BLaER1 treated with 17β-estradiol and CSF1 and Interleukin-3, amounts not matched to agents 10 nM and 100 nM (cell line): ENCODE data around the gene PANX3.
A peak's percentile ranks its signal among the peaks of the same experiment; 100 is the strongest.

ENCODE experiments used
- H3K27ac ChIP-seq, 11 experiments: shearing (Covaris generic); formaldehyde crosslinking; 2 replicates each; pipeline ENCODE4 v1.8.1; 2022
- H3K27me3 ChIP-seq, 11 experiments: shearing (Covaris generic); formaldehyde crosslinking; 2 replicates each; pipeline ENCODE4 v1.8.1; 2022
- H3K36me3 ChIP-seq, 11 experiments: shearing (Covaris generic); formaldehyde crosslinking; 2 replicates each; pipeline ENCODE4 v1.8.1; 2022
- H3K4me1 ChIP-seq, 10 experiments: shearing (Covaris generic); formaldehyde crosslinking; 2 replicates each; pipeline ENCODE4 v1.8.1; 2022
- H3K4me2 ChIP-seq, 11 experiments: shearing (Covaris generic); formaldehyde crosslinking; 2 replicates each; pipeline ENCODE4 v1.8.1; 2022
- H3K4me3 ChIP-seq, 10 experiments: shearing (Covaris generic); formaldehyde crosslinking; 2 replicates each; pipeline ENCODE4 v1.8.1; 2022
- H3K9ac ChIP-seq, 11 experiments: shearing (Covaris generic); formaldehyde crosslinking; 2 replicates each; pipeline ENCODE4 v1.8.1; 2022
- H3K9me3 ChIP-seq, 11 experiments: shearing (Covaris generic); formaldehyde crosslinking; replicated peaks in 1 of 11; 2 replicates each; pipeline ENCODE4 v1.8.1; 2022
- H4K20me1 ChIP-seq, 11 experiments: shearing (Covaris generic); formaldehyde crosslinking; 2 replicates each; pipeline ENCODE4 v1.8.1; 2022
- Cebpa-rat ChIP-seq, 11 experiments: shearing (Covaris generic); IDR thresholded peaks; 2 replicates each; pipeline ENCODE4 v1.8.1; 2022

The PANX3 gene

DNA sequence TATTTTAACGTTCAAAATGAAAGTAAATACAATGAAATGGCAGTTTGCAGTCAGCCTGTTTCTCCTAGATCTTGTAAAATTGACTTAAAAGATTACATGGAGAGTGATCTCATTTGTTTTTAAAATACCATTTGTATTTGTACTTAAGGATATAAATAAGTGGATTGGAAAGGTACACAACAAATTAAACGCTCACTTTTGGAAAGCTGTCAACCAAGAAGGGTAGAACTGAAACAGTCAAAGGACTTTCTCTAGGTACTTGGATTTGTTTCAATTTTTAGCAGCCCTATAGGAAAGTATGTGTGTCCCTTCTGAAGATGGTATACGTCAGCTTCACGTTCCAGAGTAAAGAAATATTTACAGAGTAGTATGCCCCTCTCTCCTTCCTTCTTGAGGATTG is 18.7 kb downstream of the PANX3 start:
- H3K4me3 ChIP-seq: no peak overlapping the region
- peaks cover 0 to 11% (median 0%) of the 10 kb centered on the region in 10 experiments; a peak in 6 of 20 replicates for H3K4me1 ChIP-seq
- no peaks in the 10 kb centered on the region for H3K27me3 ChIP-seq
- no peak overlapping the region for H3K4me2 ChIP-seq
- no peak overlapping the region for H3K27ac ChIP-seq
- H3K9ac ChIP-seq: no peak overlapping the region
- H3K9me3 ChIP-seq: no peaks in the 10 kb centered on the region
- peaks cover 1 to 59% (median 23%) of the 10 kb centered on the region in 11 experiments; a peak in 16 of 22 replicates for H4K20me1 ChIP-seq
- no peak for TF ChIP-seq Cebpa-rat (IDR thresholded peaks at IDR 0.05)
- peaks cover 90 to 97% (median 94%) of the 10 kb centered on the region in 11 experiments for H3K36me3 ChIP-seq

DNA sequence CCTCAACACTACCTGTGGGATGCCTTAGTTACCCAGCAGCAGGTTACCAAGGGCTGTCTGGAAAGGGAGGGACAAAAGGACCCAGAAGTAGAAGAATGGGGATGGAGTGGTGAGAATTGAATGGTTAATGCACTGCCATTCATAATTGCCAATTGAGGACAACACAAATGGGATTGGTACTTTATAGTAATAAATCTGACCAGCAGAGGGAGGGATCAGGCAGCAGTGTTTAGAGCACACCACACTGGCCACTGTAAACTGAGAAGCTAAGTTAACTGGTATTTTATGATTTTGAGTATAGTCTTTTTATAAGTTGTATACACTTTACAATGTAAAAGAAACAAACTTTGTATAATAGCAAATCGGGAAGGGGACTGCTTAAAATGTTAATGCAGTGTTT is 22.1 kb downstream of the PANX3 start:
- peaks cover 0 to 47% (median 9%) of the 10 kb centered on the region in 11 experiments; a peak in 11 of 22 replicates for H4K20me1 ChIP-seq
- H3K27me3 ChIP-seq: no peaks in the 10 kb centered on the region
- no peak overlapping the region for H3K27ac ChIP-seq
- peaks cover 94 to 100% (median 98%) of the 10 kb centered on the region in 11 experiments for H3K36me3 ChIP-seq
- H3K4me3 ChIP-seq: no peak overlapping the region
- H3K9me3 ChIP-seq: no peaks in the 10 kb centered on the region
- no peaks in the 10 kb centered on the region for H3K4me1 ChIP-seq
- no peak for TF ChIP-seq Cebpa-rat (IDR thresholded peaks at IDR 0.05)
- no peak overlapping the region for H3K4me2 ChIP-seq
- H3K9ac ChIP-seq: no peak overlapping the region

DNA sequence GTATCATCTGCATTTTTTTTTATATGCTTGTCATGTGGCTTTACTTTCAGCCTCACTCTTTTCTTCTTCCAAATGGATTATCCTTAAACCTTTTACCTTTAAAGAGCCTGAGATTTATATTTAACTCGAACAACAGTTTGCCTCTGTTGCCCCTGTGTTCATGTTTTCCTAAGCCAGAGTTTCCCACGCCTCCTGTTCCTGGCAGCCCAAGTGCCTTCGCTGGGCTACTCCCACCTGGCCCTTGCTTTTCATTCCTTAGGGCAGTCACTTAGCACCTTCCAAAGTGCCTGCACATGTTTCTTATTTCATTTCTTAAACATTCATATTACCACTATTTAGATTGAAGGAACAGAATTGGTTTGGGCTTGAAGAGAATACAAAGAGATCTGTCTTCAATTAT is 24.7 kb downstream of the PANX3 start:
- Histone ChIP-seq H3K9ac (no peak overlapping the region), H3K9me3 (peaks cover 0 to 7% (median 5%) of the 10 kb centered on the region in 11 experiments; a peak in 9 of 22 replicates), H3K4me2 (no peak overlapping the region), H3K27ac (no peak overlapping the region), H4K20me1 (peaks cover 0 to 33% (median 5%) of the 10 kb centered on the region in 11 experiments; a peak in 10 of 22 replicates), H3K4me1 (no peaks in the 10 kb centered on the region), H3K4me3 (no peak overlapping the region), H3K27me3 (no peaks in the 10 kb centered on the region), H3K36me3 (peaks cover 85 to 100% (median 95%) of the 10 kb centered on the region in 11 experiments)
- no peak for TF ChIP-seq Cebpa-rat (IDR thresholded peaks at IDR 0.05)

DNA sequence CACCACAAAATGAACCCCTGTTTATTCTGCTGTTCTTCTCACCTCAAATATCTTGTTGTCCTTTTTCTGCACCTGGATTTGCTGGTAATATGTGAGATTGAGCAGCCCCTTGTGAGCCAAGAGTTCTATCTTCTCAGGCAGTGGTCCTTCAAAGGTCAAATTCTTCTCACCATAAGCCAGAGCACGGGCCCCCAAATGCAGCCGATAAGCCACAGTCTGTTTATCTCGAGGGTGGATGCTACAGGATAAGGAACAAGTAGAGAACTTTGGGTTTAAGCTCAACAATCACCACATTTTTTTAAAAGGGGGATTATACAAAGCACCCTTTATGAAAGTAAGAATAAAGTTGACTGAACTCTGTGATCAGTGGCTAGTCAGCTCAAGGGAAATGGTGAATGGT is 27.3 kb downstream of the PANX3 start:
- 0 out of 20 replicates have a peak, but pooled peaks cover 0 to 1% (median 0%) of the 10 kb centered on the region in 10 experiments for H3K4me1 ChIP-seq
- H3K36me3 ChIP-seq: peaks cover 59 to 78% (median 69%) of the 10 kb centered on the region in 11 experiments
- H3K9ac ChIP-seq: no peak overlapping the region
- H3K27ac ChIP-seq: no peak overlapping the region
- no peak for TF ChIP-seq Cebpa-rat (IDR thresholded peaks at IDR 0.05)
- no peaks in the 10 kb centered on the region for H3K27me3 ChIP-seq
- peaks cover 0 to 7% (median 5%) of the 10 kb centered on the region in 11 experiments; a peak in 9 of 22 replicates for H3K9me3 ChIP-seq
- H4K20me1 ChIP-seq: peaks cover 0 to 24% (median 0%) of the 10 kb centered on the region in 11 experiments; a peak in 5 of 22 replicates
- H3K4me2 ChIP-seq: no peak overlapping the region
- H3K4me3 ChIP-seq: no peak overlapping the region

DNA sequence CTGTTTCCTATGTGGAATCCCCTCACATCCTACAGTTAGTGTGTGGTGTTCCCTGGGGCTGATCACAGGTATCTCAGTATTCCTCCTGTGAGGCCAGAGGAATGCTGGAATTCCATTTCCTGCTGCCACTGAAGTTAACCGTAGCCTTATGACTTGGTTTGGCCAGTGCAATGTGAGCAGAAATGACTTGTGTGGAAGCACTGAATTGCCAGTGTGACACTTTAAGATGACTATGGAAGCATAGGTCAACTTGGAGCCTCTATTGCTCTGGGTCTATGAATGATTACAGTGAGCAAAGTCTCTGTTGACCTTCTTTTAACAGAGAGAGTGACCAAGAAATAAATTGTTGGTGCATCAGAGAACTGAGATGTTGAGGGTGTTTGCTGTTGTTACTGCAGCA is 28.0 kb downstream of the PANX3 start:
- Histone ChIP-seq H3K27ac (no peak overlapping the region), H3K4me2 (no peak overlapping the region), H4K20me1 (peaks cover 0 to 21% (median 0%) of the 10 kb centered on the region in 11 experiments; a peak in 4 of 22 replicates), H3K4me3 (no peak overlapping the region), H3K9ac (no peak overlapping the region), H3K9me3 (peaks cover 0 to 7% (median 5%) of the 10 kb centered on the region in 11 experiments; a peak in 9 of 22 replicates), H3K27me3 (no peaks in the 10 kb centered on the region), H3K36me3 (peaks cover 52 to 72% (median 62%) of the 10 kb centered on the region in 11 experiments), H3K4me1 (peaks cover 0 to 8% (median 0%) of the 10 kb centered on the region in 10 experiments; a peak in 1 of 20 replicates)
- TF ChIP-seq Cebpa-rat (IDR thresholded peaks at IDR 0.05): no peak

DNA sequence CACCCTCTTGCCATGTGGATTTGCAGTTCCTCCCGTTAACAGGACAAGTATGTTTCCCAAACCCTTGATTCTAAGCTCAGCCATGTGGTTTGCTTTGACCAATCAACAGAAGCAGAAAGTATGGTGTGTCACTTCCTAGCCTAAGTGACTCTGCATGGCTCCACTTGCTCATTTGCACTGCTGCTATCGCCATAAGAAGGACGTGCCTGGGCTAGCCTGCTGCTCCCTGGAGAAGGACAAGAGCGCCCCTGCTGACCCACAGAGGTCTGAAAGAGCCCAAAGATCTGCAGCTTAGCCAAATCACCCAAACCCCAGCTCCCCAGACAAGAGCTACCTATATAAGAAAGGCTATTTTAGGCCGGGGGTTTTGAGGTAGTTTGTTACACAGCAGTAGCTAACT is 29.4 kb downstream of the PANX3 start:
- no peak for TF ChIP-seq Cebpa-rat (IDR thresholded peaks at IDR 0.05)
- no peak overlapping the region for H3K27ac ChIP-seq
- no peaks in the 10 kb centered on the region for H3K27me3 ChIP-seq
- no peak overlapping the region for H3K4me2 ChIP-seq
- peaks cover 37 to 57% (median 47%) of the 10 kb centered on the region in 11 experiments for H3K36me3 ChIP-seq
- H4K20me1 ChIP-seq: peaks cover 0 to 10% (median 0%) of the 10 kb centered on the region in 11 experiments; a peak in 2 of 22 replicates
- no peak overlapping the region for H3K4me3 ChIP-seq
- peaks cover 0 to 7% (median 5%) of the 10 kb centered on the region in 11 experiments; a peak in 9 of 22 replicates for H3K9me3 ChIP-seq
- H3K9ac ChIP-seq: no peak overlapping the region
- peaks cover 0 to 13% (median 4%) of the 10 kb centered on the region in 10 experiments; a peak in 12 of 20 replicates for H3K4me1 ChIP-seq

DNA sequence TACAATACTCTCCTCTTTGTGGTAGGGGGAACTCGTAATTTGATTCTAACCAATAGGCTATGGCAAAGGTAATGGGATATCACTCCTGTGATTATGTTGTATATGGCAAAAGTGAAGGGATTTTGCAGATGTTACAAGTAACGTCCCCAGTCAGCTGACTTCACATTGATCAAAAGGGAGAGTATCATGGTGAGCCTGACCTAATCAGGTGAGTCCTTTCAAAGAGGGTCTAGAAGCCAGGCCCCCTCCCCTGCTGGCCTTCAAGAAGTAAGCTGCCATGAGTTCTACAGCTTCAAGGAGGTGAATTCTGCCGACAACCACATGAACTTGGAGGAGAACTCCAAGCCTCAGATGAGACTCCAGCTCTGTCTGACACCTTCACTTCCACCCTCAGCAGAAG is 31.4 kb downstream of the PANX3 start:
- H3K4me2 ChIP-seq: no peak overlapping the region
- no peak overlapping the region for H3K4me3 ChIP-seq
- no peak for TF ChIP-seq Cebpa-rat (IDR thresholded peaks at IDR 0.05)
- H3K36me3 ChIP-seq: peaks cover 18 to 43% (median 30%) of the 10 kb centered on the region in 11 experiments
- H3K9ac ChIP-seq: no peak overlapping the region
- no peaks in the 10 kb centered on the region for H4K20me1 ChIP-seq
- no peaks in the 10 kb centered on the region for H3K27me3 ChIP-seq
- peaks cover 0 to 17% (median 4%) of the 10 kb centered on the region in 10 experiments; a peak in 12 of 20 replicates for H3K4me1 ChIP-seq
- H3K9me3 ChIP-seq: peaks cover 0 to 7% (median 5%) of the 10 kb centered on the region in 11 experiments; a peak in 9 of 22 replicates
- H3K27ac ChIP-seq: no peak overlapping the region

DNA sequence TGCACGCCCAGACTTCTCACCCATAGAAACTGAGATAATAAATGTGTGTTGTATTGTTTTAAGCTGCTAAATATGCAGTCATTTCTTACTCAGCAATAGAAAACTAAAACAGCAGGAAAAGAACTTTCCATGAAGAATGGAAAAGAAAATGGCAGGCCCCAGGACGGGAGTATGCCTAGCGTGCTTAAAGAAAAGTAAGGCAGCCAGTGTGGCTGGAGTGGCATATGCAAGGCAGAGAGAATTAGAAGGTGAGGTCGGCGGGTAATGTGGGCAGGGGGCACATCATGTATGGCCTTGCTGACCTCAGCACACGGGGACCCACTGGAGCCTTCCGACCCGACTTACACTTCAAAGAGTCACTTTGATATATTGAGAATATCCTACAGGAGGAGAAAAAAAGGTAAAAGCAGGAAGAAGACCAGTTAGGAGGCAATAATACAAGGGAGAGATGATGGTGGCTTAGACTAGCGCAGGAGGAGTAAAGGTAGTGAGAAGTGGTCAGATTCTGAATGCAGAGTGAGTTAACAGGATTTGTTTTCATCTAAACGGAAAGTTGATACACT is 31.9 kb downstream of the PANX3 start:
- H3K9ac ChIP-seq: no peak overlapping the region
- peaks cover 0 to 7% (median 5%) of the 10 kb centered on the region in 11 experiments; a peak in 9 of 22 replicates for H3K9me3 ChIP-seq
- no peaks in the 10 kb centered on the region for H3K27me3 ChIP-seq
- peaks cover 13 to 42% (median 25%) of the 10 kb centered on the region in 11 experiments for H3K36me3 ChIP-seq
- TF ChIP-seq Cebpa-rat (IDR thresholded peaks at IDR 0.05): no peak
- H3K4me1 ChIP-seq: peaks cover 0 to 17% (median 4%) of the 10 kb centered on the region in 10 experiments; a peak in 12 of 20 replicates
- no peaks in the 10 kb centered on the region for H4K20me1 ChIP-seq
- no peak overlapping the region for H3K4me2 ChIP-seq
- H3K4me3 ChIP-seq: no peak overlapping the region
- no peak overlapping the region for H3K27ac ChIP-seq

DNA sequence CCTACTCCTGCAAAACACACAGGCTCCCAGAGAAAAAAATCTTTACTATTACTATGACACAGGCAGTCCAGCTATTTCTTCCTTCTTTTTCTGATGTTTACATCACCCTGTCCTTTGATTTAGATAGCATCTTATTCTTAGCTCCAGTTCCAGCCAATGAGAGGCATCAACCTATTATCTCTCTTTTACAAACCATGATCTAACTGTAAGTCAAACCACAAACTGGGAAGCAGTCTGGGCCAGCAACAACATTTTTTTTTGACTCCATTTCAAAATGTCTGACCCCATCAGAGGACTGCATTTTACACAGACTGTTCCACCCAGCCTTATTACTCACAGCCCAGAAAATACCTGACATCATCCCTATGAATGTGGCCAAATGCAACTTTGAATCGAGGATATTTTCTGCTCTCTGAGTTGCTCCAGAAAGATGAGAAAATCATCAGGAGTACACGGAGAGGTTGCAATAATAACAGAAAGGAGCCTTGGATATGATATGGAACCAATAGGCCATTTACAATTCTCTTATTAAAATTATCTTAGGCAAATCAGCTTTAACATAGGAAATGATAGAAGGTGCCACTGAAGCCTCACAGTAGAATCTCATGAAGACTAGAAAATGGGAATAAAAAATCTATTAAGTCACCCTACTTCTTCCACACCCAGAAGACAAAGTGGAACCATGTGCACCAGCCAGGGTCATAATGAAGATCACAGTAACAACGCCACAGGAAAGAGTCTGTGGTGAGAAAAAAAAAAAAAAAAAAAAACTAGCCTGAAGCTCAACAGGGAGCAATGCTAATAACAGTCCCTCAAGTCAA is 32.6 kb downstream of the PANX3 start:
- no peak overlapping the region for H3K9ac ChIP-seq
- no peaks in the 10 kb centered on the region for H4K20me1 ChIP-seq
- peaks cover 0 to 7% (median 5%) of the 10 kb centered on the region in 11 experiments; a peak in 9 of 22 replicates for H3K9me3 ChIP-seq
- no peak overlapping the region for H3K27ac ChIP-seq
- no peak overlapping the region for H3K4me3 ChIP-seq
- peaks cover 0 to 17% (median 4%) of the 10 kb centered on the region in 10 experiments; a peak in 12 of 20 replicates for H3K4me1 ChIP-seq
- no peaks in the 10 kb centered on the region for H3K27me3 ChIP-seq
- TF ChIP-seq Cebpa-rat (IDR thresholded peaks at IDR 0.05): no peak
- peaks cover 6 to 35% (median 18%) of the 10 kb centered on the region in 11 experiments; a peak in 20 of 22 replicates for H3K36me3 ChIP-seq
- H3K4me2 ChIP-seq: peak overlapping the region in 2 of 11 experiments; percentile 34 to 63; a peak in 3 of 22 replicates
